ENCODE data around the gene KIF6. TPM values are rescaled to one million over a fixed set of nuclear protein-coding genes. Genes with fewer than 3 reads are reported as not detected.

Gene KIF6
- total RNA-seq, 1 donor from 2014 or later = 2.0 TPM

DNA sequence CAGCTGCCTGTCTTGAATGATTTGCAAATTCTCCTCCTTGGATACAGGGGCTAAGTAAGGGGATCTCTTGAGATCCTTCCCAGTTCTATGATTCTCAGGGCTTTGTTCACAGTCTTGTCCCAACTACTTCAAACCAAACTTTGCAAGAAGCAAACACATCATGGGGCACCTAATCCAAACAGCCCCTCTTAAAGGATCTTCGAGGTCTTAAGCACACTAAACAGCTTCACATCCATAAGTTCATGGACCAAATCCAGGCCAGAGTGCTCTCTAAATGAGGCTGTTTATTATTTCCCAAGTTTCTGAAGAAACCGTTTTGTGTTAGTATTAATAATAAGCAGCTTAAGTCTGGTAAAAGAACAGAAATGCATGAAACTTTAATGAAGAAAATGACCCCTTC lies 75.2 kb downstream of the KIF6 start:
- Histone ChIP-seq H3K9ac (ENCODE audit: low read length) (no peak overlapping the region), H3K9me3 (ENCODE audit: insufficient read depth, low read depth, low read length) (no peaks in the 10 kb centered on the region), H3K36me3 (ENCODE audit: insufficient read depth, low read length) (no peaks in the 10 kb centered on the region), H3K27ac (ENCODE audit: low read depth, low read length) (no peak overlapping the region), H3K4me1 (ENCODE audit: insufficient read depth, low read length) (no peaks in the 10 kb centered on the region), H3K4me2 (ENCODE audit: low read length) (no peak overlapping the region), H3K4me3 (ENCODE audit: insufficient read depth, low read depth, low read length) (no peak overlapping the region), H3K79me2 (ENCODE audit: insufficient read depth, low read length) (no peaks in the 10 kb centered on the region), H3K27me3 (ENCODE audit: insufficient read depth, low read length) (no peaks in the 10 kb centered on the region), H2AFZ (ENCODE audit: low read depth, low read length) (no peak overlapping the region), H4K20me1 (ENCODE audit: insufficient read depth, low read length) (no peaks in the 10 kb centered on the region)
- FAIRE-seq (no peak), DNase-seq (ENCODE audit: low read depth) (no peak)
- Mint-ChIP-seq H3K27me3 (ENCODE audit: low read depth, unreplicated experiment) (no peaks in the 10 kb centered on the region), H3K9me3 (ENCODE audit: unreplicated experiment) (no peaks in the 10 kb centered on the region), H3K36me3 (ENCODE audit: low read depth, unreplicated experiment) (no peaks in the 10 kb centered on the region), H3K4me3 (ENCODE audit: unreplicated experiment) (no peak overlapping the region), H3K27ac (ENCODE audit: unreplicated experiment) (no peak overlapping the region), H3K4me1 (ENCODE audit: low read depth, unreplicated experiment) (no peaks in the 10 kb centered on the region)
- TF ChIP-seq EZH2 (IDR thresholded peaks at IDR 0.05; ENCODE audit: insufficient read depth, low read length) = no peak
- TF ChIP-seq, protein P1, sequence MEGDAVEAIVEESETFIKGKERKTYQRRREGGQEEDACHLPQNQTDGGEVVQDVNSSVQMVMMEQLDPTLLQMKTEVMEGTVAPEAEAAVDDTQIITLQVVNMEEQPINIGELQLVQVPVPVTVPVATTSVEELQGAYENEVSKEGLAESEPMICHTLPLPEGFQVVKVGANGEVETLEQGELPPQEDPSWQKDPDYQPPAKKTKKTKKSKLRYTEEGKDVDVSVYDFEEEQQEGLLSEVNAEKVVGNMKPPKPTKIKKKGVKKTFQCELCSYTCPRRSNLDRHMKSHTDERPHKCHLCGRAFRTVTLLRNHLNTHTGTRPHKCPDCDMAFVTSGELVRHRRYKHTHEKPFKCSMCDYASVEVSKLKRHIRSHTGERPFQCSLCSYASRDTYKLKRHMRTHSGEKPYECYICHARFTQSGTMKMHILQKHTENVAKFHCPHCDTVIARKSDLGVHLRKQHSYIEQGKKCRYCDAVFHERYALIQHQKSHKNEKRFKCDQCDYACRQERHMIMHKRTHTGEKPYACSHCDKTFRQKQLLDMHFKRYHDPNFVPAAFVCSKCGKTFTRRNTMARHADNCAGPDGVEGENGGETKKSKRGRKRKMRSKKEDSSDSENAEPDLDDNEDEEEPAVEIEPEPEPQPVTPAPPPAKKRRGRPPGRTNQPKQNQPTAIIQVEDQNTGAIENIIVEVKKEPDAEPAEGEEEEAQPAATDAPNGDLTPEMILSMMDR (IDR thresholded peaks at IDR 0.05; ENCODE audit: insufficient read depth, low read depth, low read length) = no peak

DNA sequence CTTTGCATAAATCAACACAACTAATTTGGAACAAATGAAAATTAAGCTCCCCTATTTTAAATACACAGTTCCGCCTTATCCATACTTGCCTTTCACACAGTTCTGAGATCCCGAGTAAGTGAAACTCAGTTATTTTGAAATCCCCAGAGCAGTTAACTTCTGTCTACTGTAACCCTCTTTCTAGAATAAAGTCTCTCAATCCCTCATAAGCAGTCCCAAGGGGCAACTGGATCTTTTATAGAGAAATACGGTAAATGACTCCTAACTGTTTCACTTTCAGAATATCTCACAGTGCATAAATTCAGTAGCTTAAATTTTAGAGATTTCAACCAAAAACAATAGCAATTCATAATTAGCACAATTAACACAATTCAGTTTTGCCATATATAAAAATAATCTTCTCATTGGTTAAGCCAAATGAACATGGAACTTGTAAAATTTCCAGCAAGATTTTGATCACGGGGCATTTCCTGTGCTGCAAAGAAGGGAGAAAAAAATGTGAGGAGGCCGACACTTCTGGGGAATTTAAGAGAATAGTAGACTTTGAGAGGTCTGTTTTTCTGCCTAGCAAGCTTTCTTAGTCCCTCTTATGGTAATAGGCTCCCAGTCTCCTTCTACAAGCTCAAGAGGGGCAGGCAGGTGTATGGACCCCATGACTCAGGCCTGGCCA lies 78.3 kb downstream of the KIF6 start:
- Histone ChIP-seq H3K9me3 (ENCODE audit: insufficient read depth, low read depth, low read length) (no peaks in the 10 kb centered on the region), H3K27ac (ENCODE audit: low read depth, low read length) (no peak overlapping the region), H3K27me3 (ENCODE audit: insufficient read depth, low read length) (no peaks in the 10 kb centered on the region), H3K9ac (ENCODE audit: low read length) (no peak overlapping the region), H4K20me1 (ENCODE audit: insufficient read depth, low read length) (no peaks in the 10 kb centered on the region), H3K79me2 (ENCODE audit: insufficient read depth, low read length) (no peaks in the 10 kb centered on the region), H3K36me3 (ENCODE audit: insufficient read depth, low read length) (no peaks in the 10 kb centered on the region), H2AFZ (ENCODE audit: low read depth, low read length) (no peak overlapping the region), H3K4me2 (ENCODE audit: low read length) (no peak overlapping the region), H3K4me3 (ENCODE audit: insufficient read depth, low read depth, low read length) (no peak overlapping the region), H3K4me1 (ENCODE audit: insufficient read depth, low read length) (no peaks in the 10 kb centered on the region)
- Mint-ChIP-seq H3K4me3 (ENCODE audit: unreplicated experiment) (no peak overlapping the region), H3K27me3 (ENCODE audit: low read depth, unreplicated experiment) (no peaks in the 10 kb centered on the region), H3K4me1 (ENCODE audit: low read depth, unreplicated experiment) (no peaks in the 10 kb centered on the region), H3K27ac (ENCODE audit: unreplicated experiment) (no peak overlapping the region), H3K9me3 (ENCODE audit: unreplicated experiment) (no peaks in the 10 kb centered on the region), H3K36me3 (ENCODE audit: low read depth, unreplicated experiment) (no peaks in the 10 kb centered on the region)
- no peak for DNase-seq (ENCODE audit: low read depth)
- TF ChIP-seq EZH2 (IDR thresholded peaks at IDR 0.05; ENCODE audit: insufficient read depth, low read length) = no peak
- TF ChIP-seq, protein P1 (IDR thresholded peaks at IDR 0.05; ENCODE audit: insufficient read depth, low read depth, low read length) = no peak
- FAIRE-seq = no peak

DNA sequence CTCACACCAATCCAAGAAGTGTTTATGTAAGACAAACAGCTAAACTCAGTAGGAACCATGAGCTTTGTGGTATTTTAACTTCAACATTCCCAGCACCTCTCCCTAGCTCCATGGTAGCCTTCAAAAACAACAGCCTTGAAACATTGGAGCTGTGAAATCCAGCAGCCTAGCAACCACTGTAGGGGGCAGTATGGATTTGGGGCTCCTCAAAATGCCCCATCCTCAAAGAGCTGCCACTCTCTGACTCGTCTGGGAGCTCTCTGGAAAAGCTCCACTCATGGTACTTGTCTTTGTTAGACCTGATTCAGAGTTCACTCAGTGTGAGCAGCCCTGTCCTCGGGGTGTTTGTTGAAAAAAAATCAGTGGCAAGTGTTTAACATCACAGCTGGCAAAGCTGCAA lies 82.9 kb downstream of the KIF6 start:
- H2AFZ ChIP-seq (ENCODE audit: low read depth, low read length) = no peak overlapping the region
- no peak for FAIRE-seq

More for the DNA sequence above, 82.9 kb downstream of the KIF6 start:
- DNase-seq (ENCODE audit: low read depth) = no peak
- Mint-ChIP-seq H3K9me3 (ENCODE audit: unreplicated experiment) (no peaks in the 10 kb centered on the region), H3K4me3 (ENCODE audit: unreplicated experiment) (no peak overlapping the region), H3K27ac (ENCODE audit: unreplicated experiment) (no peak overlapping the region), H3K27me3 (ENCODE audit: low read depth, unreplicated experiment) (no peaks in the 10 kb centered on the region), H3K36me3 (ENCODE audit: low read depth, unreplicated experiment) (no peaks in the 10 kb centered on the region), H3K4me1 (ENCODE audit: low read depth, unreplicated experiment) (no peaks in the 10 kb centered on the region)
- Histone ChIP-seq H3K4me1 (ENCODE audit: insufficient read depth, low read length) (no peaks in the 10 kb centered on the region), H3K4me2 (ENCODE audit: low read length) (no peak overlapping the region), H3K9me3 (ENCODE audit: insufficient read depth, low read depth, low read length) (no peaks in the 10 kb centered on the region), H3K79me2 (ENCODE audit: insufficient read depth, low read length) (no peaks in the 10 kb centered on the region), H4K20me1 (ENCODE audit: insufficient read depth, low read length) (no peaks in the 10 kb centered on the region), H3K27ac (ENCODE audit: low read depth, low read length) (no peak overlapping the region), H3K27me3 (ENCODE audit: insufficient read depth, low read length) (no peaks in the 10 kb centered on the region), H3K4me3 (ENCODE audit: insufficient read depth, low read depth, low read length) (no peak overlapping the region), H3K9ac (ENCODE audit: low read length) (no peak overlapping the region), H3K36me3 (ENCODE audit: insufficient read depth, low read length) (no peaks in the 10 kb centered on the region)
- TF ChIP-seq, protein P1 (IDR thresholded peaks at IDR 0.05; ENCODE audit: insufficient read depth, low read depth, low read length) = no peak
- no peak for TF ChIP-seq EZH2 (IDR thresholded peaks at IDR 0.05; ENCODE audit: insufficient read depth, low read length)
